SW480 (cell line): ENCODE measurements around the gene SLC27A3.

Source experiments
- DNase-seq: peaks from one replicate; pipeline ENCODE4 v3.0.0-alpha.2; 2016; ENCODE audit warnings: low spot score

SLC27A3 gene, protein sequence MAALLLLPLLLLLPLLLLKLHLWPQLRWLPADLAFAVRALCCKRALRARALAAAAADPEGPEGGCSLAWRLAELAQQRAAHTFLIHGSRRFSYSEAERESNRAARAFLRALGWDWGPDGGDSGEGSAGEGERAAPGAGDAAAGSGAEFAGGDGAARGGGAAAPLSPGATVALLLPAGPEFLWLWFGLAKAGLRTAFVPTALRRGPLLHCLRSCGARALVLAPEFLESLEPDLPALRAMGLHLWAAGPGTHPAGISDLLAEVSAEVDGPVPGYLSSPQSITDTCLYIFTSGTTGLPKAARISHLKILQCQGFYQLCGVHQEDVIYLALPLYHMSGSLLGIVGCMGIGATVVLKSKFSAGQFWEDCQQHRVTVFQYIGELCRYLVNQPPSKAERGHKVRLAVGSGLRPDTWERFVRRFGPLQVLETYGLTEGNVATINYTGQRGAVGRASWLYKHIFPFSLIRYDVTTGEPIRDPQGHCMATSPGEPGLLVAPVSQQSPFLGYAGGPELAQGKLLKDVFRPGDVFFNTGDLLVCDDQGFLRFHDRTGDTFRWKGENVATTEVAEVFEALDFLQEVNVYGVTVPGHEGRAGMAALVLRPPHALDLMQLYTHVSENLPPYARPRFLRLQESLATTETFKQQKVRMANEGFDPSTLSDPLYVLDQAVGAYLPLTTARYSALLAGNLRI

DNA sequence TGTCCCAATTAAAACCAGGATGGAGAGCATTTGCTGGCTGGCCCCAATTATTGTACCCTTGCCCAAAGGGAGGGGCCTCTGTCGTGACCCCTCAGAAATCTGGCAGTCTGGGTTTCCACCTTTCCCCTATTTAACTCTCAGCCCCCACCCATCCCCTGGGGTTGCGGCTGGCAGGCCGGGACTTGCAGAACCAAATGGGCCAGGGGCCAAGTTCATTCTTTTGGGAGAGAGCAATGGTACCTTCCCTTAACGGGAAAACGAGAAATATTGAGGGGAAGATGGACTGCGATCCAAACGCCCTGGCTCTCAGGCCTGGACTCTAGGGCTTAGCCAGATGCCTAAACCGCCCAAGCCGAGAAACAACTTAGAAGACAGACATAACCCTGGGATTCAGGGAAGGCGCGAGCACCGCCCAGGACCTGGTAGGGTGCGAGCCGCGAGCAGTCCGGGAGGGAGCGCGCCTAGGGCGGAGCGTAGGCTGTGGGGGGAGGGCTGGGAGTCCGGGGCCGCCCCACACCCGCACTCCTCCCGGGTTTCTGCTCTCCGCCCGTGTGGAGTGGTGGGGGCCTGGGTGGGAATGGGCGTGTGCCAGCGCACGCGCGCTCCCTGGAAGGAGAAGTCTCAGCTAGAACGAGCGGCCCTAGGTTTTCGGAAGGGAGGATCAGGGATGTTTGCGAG lies at the start of gene SLC27A3:
TSS of gene SLC27A3 (plus strand) at position 628 of the 678 bp plus-strand sequence. CDS start 91 bp downstream, outside the sequence.
- no peak for DNase-seq

DNA sequence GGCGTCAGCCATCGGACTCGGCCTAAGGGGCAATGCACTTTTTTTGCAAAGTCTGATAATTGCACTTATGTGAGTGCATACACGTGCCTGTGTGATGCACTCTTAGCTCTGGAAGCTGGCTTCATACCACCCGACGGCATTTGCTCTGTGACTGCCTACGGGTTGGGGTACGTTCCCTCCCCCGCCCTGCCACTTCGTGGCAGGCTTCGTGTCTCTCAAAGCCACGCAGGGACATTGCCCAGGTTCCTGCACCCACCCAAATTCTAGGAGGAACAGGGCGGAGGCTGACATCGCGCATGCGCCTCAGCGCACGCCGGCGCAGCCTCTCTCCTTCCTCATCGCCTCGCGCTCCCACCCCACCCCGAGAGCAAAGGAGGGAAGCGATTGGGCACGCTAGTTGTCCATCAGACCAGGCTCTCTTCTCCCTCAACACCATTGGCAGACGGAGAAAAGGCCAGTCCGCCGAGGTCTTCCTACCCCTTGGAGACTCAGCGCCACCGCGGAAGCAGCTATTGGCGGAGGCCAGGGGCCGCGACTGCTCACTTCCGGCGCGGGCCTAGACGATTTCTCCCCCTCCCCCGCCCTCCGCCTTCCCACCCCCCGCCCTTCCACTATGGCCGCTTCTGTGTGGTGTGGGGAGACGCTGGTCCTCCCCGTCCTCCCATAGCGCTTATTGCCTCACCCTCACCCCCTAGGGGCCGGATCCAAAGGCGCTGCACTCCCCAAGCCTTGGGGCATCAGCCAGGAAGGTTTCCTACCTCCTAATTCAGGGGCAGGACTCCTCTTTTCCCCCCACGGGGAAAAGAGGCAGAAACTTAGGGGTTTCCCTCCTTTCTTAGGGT lies 47.5 kb upstream of the SLC27A3 start, which contains the start of gene INTS3:
TSS of gene INTS3 (plus strand) at position 588 of the 842 bp plus-strand sequence. CDS start 585 bp downstream, outside the sequence.
- peak; percentile 99 for DNase-seq

DNA sequence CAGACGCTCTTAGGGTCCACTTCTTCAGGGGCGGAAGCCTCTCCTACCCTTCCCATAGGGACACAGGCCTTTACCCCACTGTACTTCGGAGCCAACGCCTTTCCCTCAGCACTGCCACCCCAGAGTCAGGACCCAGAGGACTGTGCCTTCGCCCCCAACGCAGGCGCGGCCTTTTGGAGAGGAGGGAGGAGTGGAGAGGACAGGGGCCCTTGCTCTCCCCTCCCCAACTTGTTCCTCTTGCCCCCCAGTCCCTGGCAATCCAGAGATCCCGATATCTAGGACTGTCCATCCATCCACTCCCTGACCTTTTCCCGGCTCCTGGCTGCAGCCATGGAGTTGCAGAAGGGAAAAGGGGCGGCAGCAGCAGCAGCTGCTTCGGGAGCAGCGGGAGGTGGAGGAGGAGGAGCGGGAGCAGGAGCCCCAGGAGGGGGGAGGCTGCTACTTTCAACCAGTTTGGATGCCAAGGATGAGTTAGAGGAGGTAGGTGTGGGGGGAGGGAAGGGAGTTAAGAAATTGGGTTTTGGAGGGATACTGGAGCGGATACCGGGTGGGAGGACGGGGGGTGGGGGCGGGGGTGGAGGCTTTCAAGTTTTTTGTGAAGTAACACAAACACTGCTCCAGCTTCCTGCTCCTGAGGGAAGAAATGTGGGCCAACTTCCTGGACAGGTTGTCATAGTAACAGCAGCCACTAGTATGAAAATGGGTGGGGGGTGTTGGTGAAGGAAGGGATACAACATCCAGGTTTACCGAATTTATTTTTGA lies 46.7 kb upstream of the SLC27A3 start:
- no peak for DNase-seq

DNA sequence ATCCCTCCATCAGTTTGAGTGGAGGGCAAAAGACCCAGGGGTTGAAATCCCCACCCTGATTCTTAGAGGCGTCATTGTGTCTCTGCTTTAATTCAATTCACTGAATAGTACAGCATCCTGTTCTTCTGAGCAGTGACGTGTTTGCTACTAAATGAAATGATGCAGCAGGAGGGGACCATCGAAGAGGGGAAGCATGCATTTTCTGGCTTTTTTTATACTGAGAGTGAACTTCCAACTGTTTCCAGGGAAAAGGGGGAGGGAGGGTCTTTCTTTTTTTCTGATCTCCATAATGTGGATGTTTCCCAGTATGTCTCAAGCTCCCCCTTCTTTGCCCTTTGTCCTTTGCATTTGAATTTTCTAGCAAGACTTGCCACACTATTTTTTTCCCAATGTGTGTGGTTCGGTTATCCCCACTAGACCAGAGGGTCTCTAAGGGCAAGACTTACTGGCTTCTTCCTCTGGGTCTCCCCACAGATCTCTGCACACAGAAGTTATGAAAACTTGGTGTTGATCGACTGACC lies 44.7 kb upstream of the SLC27A3 start:
- no peak for DNase-seq

DNA sequence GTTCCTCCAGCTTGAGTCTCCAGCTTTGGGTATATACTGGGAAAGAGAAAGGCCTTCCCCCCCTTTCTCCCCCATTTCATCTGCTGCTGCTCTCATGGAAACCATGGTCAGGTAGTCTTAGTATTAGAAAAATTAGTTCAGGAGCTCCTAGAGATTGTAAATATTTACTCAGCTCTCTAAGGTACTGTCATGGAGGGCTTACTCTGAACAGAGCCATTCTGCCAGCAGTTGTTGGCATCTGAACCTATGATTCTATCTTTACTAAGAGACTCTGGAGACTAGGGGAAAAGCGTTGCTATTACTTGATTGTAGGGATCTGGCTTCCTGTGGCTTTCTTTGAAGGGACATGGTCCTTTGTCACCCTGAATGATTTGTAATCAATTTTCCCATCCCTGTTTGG lies 41.2 kb upstream of the SLC27A3 start:
- no peak for DNase-seq

DNA sequence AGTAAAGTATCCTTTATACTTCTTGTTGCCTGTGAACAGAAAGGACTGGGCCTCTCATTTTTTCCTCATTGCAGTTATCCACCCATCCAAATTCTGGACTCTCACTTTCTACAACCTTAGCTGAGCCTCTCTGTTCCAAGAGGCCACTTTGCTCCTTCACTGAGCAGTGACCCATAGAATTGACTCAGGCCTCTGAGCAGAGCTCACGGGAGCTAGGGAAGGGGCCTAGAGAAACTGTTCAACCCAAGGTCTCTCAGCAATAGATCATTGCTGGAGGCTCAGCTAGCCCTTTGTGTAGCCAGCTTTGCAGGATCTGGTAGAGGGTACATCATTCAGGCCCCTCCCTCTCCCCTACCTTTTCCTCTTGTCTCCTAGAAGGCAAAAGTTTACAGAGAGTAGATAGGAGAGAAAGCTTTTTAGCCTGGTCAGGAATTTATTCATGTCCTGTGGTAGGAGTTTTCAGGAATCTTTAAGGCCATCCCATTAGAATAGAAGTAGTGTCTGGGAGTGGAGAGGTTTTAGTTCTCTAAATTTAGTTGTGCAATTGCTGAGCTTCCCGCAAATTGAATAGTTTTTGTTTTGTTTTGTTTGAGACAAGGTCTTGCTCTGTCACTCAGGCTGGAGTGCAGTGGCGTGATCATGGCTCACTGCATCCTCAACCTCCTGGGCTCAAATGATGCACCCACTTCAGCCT lies 40.7 kb upstream of the SLC27A3 start:
- DNase-seq = no peak

DNA sequence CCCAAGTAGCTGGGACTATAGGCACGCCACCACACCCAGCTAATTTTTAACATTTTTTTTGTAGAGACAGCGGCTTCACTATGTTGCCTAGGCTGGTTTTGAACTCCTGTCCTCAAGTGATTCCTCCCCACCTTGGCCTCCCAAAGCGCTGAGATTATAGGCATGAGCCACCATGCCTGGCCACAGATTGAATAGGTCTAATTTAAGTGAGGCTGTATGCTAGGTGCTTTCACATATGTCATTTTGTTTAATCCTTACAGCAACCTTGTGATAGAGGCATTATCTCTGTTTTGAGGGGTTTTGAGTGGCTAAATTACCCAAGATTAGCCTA lies 40.2 kb upstream of the SLC27A3 start:
- no peak for DNase-seq

DNA sequence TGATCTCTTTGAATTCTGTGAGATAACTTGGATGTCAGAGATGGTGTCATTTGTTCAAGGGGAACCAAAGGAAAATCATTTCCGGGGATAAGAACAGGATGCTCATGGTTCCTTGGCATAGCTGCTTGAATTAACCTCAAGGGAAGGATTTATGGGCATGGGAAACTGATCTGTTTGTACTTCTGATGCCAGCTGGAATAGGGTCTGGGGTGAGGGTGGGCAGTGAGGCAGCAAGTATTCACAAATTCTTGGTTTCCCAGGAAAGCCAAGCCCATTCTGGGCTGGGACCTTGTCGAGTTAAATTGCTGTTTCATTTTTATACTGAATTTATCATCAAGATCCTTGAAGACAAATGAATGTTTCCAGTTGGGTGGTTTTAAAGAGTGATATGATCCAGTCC lies 33.2 kb upstream of the SLC27A3 start:
- DNase-seq = no peak

DNA sequence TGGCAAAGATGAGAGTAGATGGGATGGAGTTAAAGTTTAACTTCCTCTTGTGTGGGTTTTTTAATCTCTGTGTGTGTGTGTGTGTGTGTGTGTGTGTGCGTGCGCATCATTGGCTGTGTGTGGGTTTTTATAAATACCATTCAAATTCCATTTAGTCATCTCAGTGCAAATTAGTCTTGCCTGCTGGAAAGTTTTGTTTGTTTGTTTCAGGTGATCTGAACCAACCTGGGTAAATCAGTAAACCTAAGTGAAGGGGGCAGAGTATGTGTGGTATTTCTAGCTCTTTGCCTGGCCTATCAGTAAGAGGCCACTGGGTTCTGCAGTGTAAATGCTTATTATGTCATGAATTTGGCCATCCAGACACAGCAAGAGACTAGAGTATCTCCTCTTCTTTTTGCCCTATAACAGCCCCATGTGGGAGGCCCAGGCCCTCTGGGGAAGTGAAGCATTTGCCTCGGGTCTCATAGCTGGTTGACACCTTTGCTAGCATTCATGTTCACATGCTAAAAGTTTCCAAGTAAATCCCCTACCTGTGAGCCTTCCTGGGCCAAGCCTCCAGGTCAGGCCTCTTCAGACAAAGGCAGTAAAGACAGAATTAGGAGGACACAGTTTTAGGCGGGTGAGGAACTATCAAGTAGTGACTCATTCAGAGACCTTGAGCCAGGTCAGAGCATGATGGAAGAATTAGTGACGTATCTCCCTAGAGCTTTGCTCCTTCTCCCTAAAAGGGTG lies 32.6 kb upstream of the SLC27A3 start:
- DNase-seq = peak; percentile 86

DNA sequence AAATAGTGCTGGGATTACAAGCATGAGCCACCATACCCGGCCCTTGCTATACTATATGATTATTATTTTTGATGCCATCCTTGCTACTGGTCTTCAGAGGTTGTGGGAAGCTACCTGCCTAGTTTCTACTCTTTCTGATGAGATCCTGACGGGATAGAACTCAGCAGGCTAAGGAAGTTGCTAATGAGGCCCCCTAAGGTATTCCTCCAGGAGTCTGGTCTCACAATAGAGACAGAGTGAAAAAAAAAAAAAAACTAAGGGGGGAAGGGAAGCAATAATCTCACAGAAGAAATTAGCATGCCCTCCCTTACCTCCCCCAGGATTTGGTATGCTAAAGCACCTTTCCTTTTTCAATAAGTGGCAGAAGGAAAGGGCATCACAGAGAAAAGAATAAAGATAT lies 29.8 kb upstream of the SLC27A3 start:
- no peak for DNase-seq

DNA sequence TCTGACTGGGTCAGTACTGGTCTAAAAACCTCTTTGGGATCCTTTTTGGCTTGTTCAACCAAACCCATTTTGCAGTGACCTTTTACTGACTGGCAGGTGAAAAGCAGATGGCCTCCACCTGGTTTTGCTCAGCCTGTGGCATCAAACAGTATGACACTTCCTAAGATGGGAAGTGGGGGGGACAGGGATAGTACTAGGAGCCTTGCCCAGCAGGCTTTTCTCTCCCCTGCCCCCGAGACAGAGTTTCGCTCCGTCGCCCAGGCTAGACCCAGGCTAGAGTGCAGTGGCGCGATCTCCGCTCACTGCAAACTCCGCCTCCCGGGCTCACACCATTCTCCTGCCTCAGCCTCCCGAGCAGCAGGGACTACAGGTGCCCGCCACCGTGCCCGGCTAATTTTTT lies 29.0 kb upstream of the SLC27A3 start:
- DNase-seq = no peak

DNA sequence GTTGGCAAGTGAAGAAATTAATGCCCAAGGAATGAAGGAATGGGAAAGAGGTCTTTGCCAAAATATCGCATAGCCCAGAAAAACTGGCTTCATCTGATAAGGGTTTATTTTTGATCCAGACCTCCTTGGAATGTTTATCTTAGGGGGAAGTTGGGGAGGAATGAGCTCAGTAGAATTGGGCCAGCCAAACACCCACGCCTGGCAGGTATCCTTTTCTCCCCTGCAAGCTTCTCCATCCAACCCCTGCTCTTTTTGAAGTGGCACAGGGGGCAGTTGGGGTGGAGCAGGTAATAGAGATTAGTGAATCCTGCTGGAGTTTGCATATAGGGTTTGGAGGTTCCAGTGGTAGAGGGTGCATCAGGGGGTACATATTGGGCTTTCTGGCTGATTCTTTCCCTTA lies 26.3 kb upstream of the SLC27A3 start:
- DNase-seq = no peak

DNA sequence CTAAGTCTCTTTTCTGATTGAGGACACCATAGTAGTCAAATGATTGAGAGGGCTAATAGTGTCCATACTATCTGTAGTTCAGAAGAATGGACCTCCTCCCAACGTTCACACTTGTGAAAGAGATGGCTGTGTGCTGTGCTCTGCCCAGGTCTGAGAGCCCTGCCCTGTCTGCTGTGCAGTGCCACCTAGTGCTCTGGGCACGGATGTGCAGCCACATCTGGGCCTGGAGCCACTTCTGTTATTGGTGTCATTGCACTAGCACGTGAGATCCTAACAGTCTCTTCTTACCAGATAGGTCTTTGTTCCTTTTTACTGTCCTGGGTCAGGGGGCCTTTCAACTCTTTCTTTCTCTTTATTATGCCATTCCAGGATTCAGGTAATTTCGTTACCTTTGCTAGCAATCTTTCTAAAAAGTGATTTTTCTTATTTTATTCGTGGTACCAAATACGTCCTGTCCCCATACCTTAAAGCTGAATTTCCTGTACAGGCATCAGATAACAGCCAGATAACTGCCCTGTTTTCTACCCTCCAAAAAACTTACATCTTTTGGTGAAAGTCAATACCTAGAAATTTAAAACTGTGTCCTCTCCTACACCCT lies 25.7 kb upstream of the SLC27A3 start:
- peak; percentile 80 for DNase-seq

DNA sequence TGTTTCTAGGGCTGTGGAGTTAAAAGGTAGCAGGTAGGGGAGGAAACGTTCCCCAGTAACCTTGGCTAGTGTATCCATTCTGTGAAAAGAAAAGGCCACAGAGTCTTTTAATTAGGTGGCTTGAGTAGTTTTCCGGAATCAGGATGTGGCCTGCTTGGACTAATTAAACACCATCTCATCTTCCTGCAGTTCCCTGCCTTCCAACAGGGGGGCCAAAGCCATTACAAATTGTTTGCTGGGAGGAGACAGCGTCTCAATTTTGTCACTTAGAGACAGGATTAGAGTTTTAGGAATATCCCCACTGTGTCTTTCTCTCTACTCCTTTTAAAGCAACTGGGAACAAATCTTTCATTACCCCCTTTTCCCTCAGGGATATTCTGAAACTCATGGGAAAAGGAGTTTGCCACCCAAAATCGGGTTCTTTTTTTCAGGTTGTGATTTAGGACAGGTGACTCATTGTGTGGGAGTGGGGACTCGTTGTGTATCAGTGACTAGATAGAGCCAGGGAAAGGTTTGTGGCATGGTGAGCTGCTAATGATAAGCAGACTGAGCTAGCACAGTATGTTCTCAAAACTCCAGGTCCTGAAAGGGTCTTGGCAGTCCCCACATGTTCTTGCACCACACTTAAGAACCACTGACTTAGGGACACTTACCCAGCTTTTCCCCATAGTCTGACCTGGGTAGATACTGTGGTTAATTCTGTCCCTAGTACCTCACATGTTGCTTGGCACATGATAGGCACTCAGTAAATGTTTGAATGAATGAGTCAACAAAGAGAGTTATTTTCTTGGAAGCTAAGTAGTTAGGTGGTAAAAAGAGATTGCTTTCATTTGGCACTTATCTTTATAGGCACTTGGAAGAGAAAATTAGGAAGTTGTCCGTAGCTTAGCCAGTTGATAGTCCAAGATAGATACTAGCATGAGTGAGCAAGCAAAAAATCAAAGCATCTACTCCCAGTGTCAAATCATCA lies 24.9 kb upstream of the SLC27A3 start:
- DNase-seq = no peak

DNA sequence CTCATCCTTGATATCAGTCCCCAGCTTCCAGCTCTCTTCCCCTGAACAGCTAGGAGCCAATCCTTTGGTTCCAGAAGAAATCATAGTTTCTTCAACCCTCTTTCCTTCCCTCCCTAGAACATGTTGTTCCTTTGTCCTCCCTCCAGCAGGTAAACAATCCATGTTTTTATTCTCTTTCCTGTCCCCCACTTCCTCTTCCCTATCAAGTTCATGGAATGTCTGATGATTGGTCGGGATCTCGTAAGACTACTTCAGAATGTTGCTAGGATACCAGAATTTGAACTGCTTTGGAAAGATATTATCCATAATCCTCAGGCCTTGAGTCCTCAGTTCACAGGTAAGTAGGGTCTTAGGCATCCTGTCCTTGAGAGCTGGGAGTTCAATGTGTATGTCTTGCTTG lies 23.1 kb upstream of the SLC27A3 start:
- DNase-seq = no peak

DNA sequence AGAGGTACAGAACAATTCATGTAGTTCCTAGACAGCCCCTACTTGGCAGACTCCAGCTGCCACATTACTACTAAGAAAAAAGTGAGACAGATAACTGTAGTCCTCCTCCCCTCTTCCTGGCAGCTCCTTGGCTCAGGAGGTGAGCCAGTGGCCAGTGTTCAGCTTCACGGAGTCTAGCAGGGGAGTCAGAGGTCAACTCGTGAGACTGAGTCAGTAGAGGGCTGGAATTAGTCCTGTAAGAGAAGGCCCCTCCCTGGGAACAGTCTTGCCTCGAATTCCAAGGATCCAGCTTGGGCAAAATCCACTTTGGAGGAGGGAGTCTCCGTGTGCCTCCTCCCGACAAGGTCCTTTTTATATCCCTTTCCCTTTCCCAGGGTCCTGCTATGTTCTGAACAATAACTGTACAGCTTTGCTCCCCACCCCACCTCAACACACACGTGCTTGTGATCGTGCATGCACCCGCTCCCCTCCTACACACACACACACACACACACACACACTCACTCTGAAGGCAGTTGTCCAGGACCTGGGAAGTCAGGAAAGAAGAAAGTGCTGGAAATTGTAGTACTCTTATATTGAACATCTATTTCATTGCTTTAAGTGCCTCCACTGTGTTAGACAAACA lies 22.5 kb upstream of the SLC27A3 start:
- no peak for DNase-seq

DNA sequence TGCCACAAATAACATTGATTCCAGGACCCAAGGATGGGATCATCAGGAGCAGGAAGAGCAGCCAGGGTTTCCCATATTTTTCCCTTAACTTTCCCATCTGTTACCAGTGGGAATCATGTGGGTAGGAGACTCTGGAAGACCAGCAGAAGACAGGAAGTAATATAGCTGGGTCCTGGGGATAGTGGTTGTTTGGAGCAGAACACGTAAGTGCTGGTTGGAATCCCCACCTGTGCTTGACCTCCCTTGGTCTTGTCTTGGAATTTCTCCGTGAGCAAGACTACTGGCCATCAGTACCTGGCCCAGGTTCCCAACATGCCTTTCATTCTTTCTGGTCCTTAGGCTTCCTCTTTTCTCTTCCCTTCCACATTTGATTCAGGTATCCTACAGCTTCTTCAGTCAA lies 20.9 kb upstream of the SLC27A3 start:
- DNase-seq = no peak

DNA sequence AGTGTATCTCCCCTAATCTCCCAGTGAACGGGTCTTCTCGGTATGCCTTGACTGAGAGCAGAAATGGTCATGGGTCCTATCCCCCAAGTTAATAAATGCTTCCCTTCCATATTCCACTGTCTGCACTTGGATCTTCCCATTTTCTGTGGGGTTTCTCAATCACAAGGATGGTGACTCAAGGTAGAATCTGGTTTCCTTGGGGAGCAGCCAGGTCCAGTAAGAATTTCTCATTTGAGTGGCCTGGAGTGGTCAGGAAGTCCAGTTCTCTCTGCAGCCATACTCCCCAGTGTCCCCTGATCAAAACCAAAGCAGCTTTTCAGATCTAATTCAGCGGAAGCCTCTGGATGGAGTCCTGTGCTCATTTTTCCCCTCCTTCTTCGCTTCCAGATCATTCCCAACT lies 14.8 kb upstream of the SLC27A3 start:
- no peak for DNase-seq
